OCI-LY7 (cell line): ENCODE measurements around the gene TRIM36. TPM values are rescaled to one million over a fixed set of nuclear protein-coding genes. Genes with fewer than 3 reads are reported as not detected.
A peak's percentile ranks its signal among the peaks of the same experiment; 100 is the strongest.

Experiments
- BruUV-seq: library from RNA; stranded (reverse); fragments of 400-500 nt; replicated peaks from 2 replicates; lab custom pipeline; 2021; lab: Mats Ljungman, UMichigan
- CTCF ChIA-PET: fragments of 300-600 bp; sonication (Branson Sonifier 250); formaldehyde crosslinking; loops from one replicate; lab custom pipeline; 2022; ENCODE audit warnings: antibody characterized with exemption; ENCODE audit not compliant: unreplicated experiment; lab: Charles Lee
- POLR2A ChIA-PET: fragments of 300-600 bp; sonication (Branson Sonifier 250); formaldehyde crosslinking; loops from one replicate; lab custom pipeline; 2022; ENCODE audit warnings: antibody characterized with exemption; lab: Charles Lee
- DNase-seq: peaks from one replicate; pipeline ENCODE4 v3.0.0-alpha.2; 2015; ENCODE audit warnings: low spot score
- H2AFZ ChIP-seq: fragments of 200-600 bp; sonication (generic), shearing (Covaris generic); 2 replicates; pipeline ENCODE4 v1.6.1; 2014; ENCODE audit warnings: mild to moderate bottlenecking, antibody characterized with exemption, low read length, moderate library complexity
- H3K27ac ChIP-seq: fragments of 200-600 bp; sonication (generic); 2 replicates; pipeline ENCODE4 v1.5.1; 2014; ENCODE audit warnings: mixed run types, low read depth, mild to moderate bottlenecking, moderate library complexity, low read length, inconsistent platforms; ENCODE audit not compliant: poor library complexity, severe bottlenecking
- H3K36me3 ChIP-seq: fragments of 200-600 bp; sonication (generic); 2 replicates; pipeline ENCODE4 v1.6.1; 2014; ENCODE audit warnings: mild to moderate bottlenecking, antibody characterized with exemption, low read length, moderate library complexity, mixed read lengths; ENCODE audit not compliant: insufficient read depth
- H3K4me1 ChIP-seq: fragments of 200-600 bp; sonication (generic); 2 replicates; pipeline ENCODE4 v1.5.1; 2014; ENCODE audit warnings: mild to moderate bottlenecking, low read length; ENCODE audit not compliant: insufficient read depth, poor library complexity, severe bottlenecking
- H3K4me2 ChIP-seq: fragments of 200-600 bp; sonication (generic); 2 replicates; pipeline ENCODE4 v1.6.1; 2014; ENCODE audit warnings: mild to moderate bottlenecking, low read length
- H3K4me3 ChIP-seq: fragments of 200-600 bp; sonication (generic); 2 replicates; pipeline ENCODE4 v1.5.1; 2014; ENCODE audit warnings: mild to moderate bottlenecking, low read depth, low read length; ENCODE audit not compliant: poor library complexity, severe bottlenecking
- H3K79me2 ChIP-seq: fragments of 200-600 bp; sonication (generic); 2 replicates; pipeline ENCODE4 v1.6.1; 2016; ENCODE audit warnings: low read depth, mild to moderate bottlenecking, low read length, moderate library complexity, mixed read lengths; ENCODE audit not compliant: insufficient read depth
- H3K9me2 ChIP-seq: fragments of 200-600 bp; sonication (generic); 2 replicates; pipeline ENCODE4 v1.6.1; 2016; ENCODE audit warnings: mild to moderate bottlenecking, low read length, mixed read lengths; ENCODE audit not compliant: insufficient read depth
- H3K9me3 ChIP-seq: fragments of 200-600 bp; sonication (generic); 2 replicates; pipeline ENCODE4 v1.6.1; 2014; ENCODE audit warnings: mild to moderate bottlenecking, mixed run types, low read length, mixed read lengths
- H4K20me1 ChIP-seq: fragments of 200-600 bp; sonication (generic); 2 replicates; pipeline ENCODE4 v1.6.1; 2014; ENCODE audit warnings: mild to moderate bottlenecking, antibody characterized with exemption, low read length, moderate library complexity, mixed read lengths; ENCODE audit not compliant: insufficient read depth
- EZH2phosphoT487 ChIP-seq: fragments of 200-600 bp; sonication (generic); IDR thresholded peaks from 2 replicates; pipeline ENCODE4 v1.6.1; 2018; ENCODE audit warnings: low read depth, borderline replicate concordance, mild to moderate bottlenecking, mixed run types, antibody characterized with exemption, low read length, moderate library complexity, mixed read lengths
- intact Hi-C: fragments of 100-400 bp; cut with micrococcal nuclease; formaldehyde crosslinking; loops from one replicate; pipeline ENCODE4 v1.10.0; 2022; ENCODE audit not compliant: unreplicated experiment
- total RNA-seq, 2 experiments: library from RNA; depleted of rRNA in 1 of 2; stranded (reverse); fragments of >200 nt in 1 of 2; shearing (Covaris generic) in 1 of 2; gene quantifications; 2 replicates each; pipeline ENCODE4 v1.2.3, GENCODE V29; 2014 to 2022
- TF ChIP-seq, protein P1 (sequence below): fragments of 200-600 bp; sonication (generic); conservative IDR thresholded peaks from 2 replicates; pipeline ENCODE4 v1.5.1; 2014; ENCODE audit warnings: mild to moderate bottlenecking, antibody characterized with exemption, low read length, moderate library complexity, mixed read lengths

The TRIM36 gene
- total RNA-seq, 2 experiments from 2014 or later, result not detected

DNA sequence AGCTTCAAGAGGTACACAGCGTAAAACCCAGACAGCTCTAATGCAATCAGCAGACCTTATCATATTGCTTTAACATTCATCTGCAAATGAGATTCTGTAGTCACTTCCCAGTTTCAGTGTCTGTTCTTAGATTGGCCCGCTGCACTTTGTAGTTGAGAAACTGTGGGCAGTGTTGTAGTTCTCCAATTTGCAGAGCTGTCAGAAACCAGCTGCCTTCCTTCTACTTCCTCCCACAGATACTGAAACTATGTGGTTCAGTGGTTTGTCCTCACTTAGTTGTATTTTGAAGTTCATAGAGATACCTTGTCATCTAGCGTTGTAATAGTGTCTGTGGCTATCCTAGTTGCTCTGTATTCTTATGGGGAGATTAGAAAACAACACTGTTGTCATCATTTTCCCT, 39.6 kb upstream of the TRIM36 start:
- DNase-seq, result peak; percentile 92
- intact Hi-C loops, result loop anchor here (2.0 kb wide), 1 partner anchor 54 kb away; the partner anchor contains the start of gene PGGT1B
- Histone ChIP-seq H2AFZ (no peak overlapping the region), H3K4me3 (no peak overlapping the region), H3K4me2 (peak overlapping the region; percentile 74), H3K27ac (peak overlapping the region; percentile 77), H3K36me3 (peaks cover 24% of the 10 kb centered on the region), H3K9me2 (no peaks in the 10 kb centered on the region), H3K79me2 (no peaks in the 10 kb centered on the region), H3K9me3 (peaks cover 8% of the 10 kb centered on the region; the same call in 1 of the 2 replicates), H3K4me1 (peaks cover 28% of the 10 kb centered on the region), H4K20me1 (no peaks in the 10 kb centered on the region)
- TF ChIP-seq, protein P1, sequence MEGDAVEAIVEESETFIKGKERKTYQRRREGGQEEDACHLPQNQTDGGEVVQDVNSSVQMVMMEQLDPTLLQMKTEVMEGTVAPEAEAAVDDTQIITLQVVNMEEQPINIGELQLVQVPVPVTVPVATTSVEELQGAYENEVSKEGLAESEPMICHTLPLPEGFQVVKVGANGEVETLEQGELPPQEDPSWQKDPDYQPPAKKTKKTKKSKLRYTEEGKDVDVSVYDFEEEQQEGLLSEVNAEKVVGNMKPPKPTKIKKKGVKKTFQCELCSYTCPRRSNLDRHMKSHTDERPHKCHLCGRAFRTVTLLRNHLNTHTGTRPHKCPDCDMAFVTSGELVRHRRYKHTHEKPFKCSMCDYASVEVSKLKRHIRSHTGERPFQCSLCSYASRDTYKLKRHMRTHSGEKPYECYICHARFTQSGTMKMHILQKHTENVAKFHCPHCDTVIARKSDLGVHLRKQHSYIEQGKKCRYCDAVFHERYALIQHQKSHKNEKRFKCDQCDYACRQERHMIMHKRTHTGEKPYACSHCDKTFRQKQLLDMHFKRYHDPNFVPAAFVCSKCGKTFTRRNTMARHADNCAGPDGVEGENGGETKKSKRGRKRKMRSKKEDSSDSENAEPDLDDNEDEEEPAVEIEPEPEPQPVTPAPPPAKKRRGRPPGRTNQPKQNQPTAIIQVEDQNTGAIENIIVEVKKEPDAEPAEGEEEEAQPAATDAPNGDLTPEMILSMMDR, result no peak
- no peak for TF ChIP-seq EZH2phosphoT487
- no TSS peak for BruUV-seq
- ChIA-PET CTCF (no interaction called here), POLR2A (interaction anchor here (0.6 to 1.4 kb wide), 3 partner anchors 10 to 886 kb away, joined by 3 to 6 read pairs (median 5); no protein-coding TSS in a partner anchor)

DNA sequence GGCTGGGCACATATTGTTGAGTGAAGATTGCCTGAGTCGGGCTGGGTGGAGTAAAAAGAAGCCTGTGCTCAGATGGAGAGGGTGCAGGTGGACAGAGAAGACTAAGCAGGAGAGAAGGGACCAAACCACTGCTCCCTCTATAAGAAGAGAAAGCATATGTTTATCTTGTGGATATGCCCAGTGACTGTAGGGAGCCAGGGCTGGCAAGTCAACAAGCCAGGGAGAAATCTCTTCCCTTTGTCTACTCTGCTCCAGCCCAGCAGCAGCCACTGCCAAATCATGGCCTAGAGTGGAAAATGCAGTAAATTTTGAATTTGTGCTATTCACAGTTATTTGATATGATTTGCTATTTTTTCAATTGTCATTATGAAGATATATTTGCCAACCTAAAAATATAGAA, 33.2 kb upstream of the TRIM36 start:
- CTCF ChIA-PET, result no interaction called here
- TF ChIP-seq, protein P1, result no peak
- TF ChIP-seq EZH2phosphoT487, result no peak
- Histone ChIP-seq H3K9me3 (peaks cover 4% of the 10 kb centered on the region; the same call in 1 of the 2 replicates), H3K9me2 (no peaks in the 10 kb centered on the region), H2AFZ (no peak overlapping the region), H3K4me1 (peaks cover under 1% of the 10 kb centered on the region), H3K4me3 (no peak overlapping the region), H3K36me3 (peaks cover 5% of the 10 kb centered on the region), H3K79me2 (no peaks in the 10 kb centered on the region), H3K27ac (no peak overlapping the region), H4K20me1 (no peaks in the 10 kb centered on the region), H3K4me2 (no peak overlapping the region)
- POLR2A ChIA-PET, result interaction anchor here (1.2 kb wide), 1 partner anchor 8 kb away, joined by 3 read pairs; no protein-coding TSS in a partner anchor
- no peak for DNase-seq
- intact Hi-C loops, result no loop called here
- BruUV-seq, result no TSS peak

DNA sequence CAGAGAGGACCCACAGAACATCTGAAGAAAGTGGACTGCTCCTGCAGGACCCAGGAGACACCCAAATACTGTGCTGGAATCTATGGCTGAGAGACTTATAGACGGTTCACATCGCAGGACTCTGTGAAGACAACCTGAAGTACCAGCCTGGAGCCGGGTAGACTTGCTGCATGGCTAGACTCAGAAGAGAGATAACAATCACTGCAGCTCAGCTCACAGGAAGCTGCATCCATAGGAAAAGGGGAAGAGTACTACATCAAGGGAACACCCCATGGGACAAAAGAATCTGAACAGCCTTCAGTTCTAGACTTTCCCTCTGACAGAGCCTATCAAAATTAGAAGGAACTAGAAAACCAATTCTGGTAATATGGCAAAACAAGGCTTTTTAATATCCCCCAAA, 26.5 kb upstream of the TRIM36 start:
- intact Hi-C loops, result no loop called here
- DNase-seq, result no peak

More for the DNA sequence above, 26.5 kb upstream of the TRIM36 start:
- no peak for TF ChIP-seq EZH2phosphoT487
- TF ChIP-seq, protein P1, result no peak
- no peaks in the 10 kb centered on the region for H3K36me3 ChIP-seq
- H3K4me3 ChIP-seq, result no peak overlapping the region
- no peaks in the 10 kb centered on the region for H3K79me2 ChIP-seq
- H3K27ac ChIP-seq, result no peak overlapping the region
- H3K4me2 ChIP-seq, result no peak overlapping the region
- H3K9me3 ChIP-seq, result no peaks in the 10 kb centered on the region
- ChIA-PET CTCF (no interaction called here), POLR2A (no interaction called here)
- BruUV-seq, result no TSS peak
- H3K4me1 ChIP-seq, result no peaks in the 10 kb centered on the region
- H4K20me1 ChIP-seq, result no peaks in the 10 kb centered on the region
- H2AFZ ChIP-seq, result no peak overlapping the region
- H3K9me2 ChIP-seq, result no peaks in the 10 kb centered on the region
